Measurements from ENCODE around the gene TPRG1L.

TPRG1L gene

DNA sequence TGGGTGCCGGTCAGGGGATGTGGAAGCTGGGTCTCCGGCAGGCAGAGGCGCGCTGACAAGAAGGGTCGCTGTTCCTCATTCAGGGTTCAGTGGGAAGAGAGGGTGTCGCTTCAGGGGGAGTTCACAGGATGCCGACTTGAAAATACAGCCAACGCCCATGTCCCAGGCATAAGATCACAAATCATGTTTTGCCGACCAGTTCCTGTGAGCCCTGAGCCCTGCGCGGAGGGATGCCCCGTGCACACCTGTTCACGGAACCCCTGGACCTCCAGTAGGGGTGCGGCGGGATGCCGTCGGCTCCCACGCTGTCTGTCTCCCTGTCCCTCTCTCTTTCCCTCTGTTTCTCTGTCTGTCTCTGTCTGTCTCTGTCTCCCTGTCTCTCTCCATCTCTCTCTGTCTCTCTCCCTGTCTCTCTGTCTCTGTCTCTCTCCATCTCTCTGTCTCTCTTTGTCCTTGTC, 54.3 kb downstream of the TPRG1L start:
- Histone ChIP-seq H3F3A (ENCODE audit: insufficient read depth, low read length) (no peaks in the 10 kb centered on the region), H3K9me2 (ENCODE audit: low read depth, low read length) (no peaks in the 10 kb centered on the region), H3K79me2 (ENCODE audit: insufficient read depth, low read length) (no peaks in the 10 kb centered on the region), H3K9me3 (ENCODE audit: low read length) (no peaks in the 10 kb centered on the region), H3K9ac (ENCODE audit: low read length) (no peak overlapping the region), H3K27ac (ENCODE audit: low read depth, low read length, poor library complexity, severe bottlenecking) (no peak overlapping the region), H3K4me3 (ENCODE audit: low read depth, low read length, poor library complexity, severe bottlenecking) (no peak overlapping the region), H4K20me1 (ENCODE audit: insufficient read depth, low read length) (no peaks in the 10 kb centered on the region), H2AFZ (ENCODE audit: low read length) (no peak overlapping the region), H3K4me1 (ENCODE audit: insufficient read depth, low read length, severe bottlenecking) (no peaks in the 10 kb centered on the region), H3K4me2 (ENCODE audit: low read length) (no peak overlapping the region), H3K36me3 (ENCODE audit: insufficient read depth, low read length) (no peaks in the 10 kb centered on the region), H3K27me3 (ENCODE audit: insufficient read depth, low read length) (no peaks in the 10 kb centered on the region; the same call in 1 of the 2 replicates)
- TF ChIP-seq, protein P1, sequence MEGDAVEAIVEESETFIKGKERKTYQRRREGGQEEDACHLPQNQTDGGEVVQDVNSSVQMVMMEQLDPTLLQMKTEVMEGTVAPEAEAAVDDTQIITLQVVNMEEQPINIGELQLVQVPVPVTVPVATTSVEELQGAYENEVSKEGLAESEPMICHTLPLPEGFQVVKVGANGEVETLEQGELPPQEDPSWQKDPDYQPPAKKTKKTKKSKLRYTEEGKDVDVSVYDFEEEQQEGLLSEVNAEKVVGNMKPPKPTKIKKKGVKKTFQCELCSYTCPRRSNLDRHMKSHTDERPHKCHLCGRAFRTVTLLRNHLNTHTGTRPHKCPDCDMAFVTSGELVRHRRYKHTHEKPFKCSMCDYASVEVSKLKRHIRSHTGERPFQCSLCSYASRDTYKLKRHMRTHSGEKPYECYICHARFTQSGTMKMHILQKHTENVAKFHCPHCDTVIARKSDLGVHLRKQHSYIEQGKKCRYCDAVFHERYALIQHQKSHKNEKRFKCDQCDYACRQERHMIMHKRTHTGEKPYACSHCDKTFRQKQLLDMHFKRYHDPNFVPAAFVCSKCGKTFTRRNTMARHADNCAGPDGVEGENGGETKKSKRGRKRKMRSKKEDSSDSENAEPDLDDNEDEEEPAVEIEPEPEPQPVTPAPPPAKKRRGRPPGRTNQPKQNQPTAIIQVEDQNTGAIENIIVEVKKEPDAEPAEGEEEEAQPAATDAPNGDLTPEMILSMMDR (IDR thresholded peaks at IDR 0.05; ENCODE audit: low read length) = no peak
- no peak for TF ChIP-seq EZH2 (IDR thresholded peaks at IDR 0.05; ENCODE audit: borderline replicate concordance, low read length)

Data from OCI-LY1 (cell line).